GM23248 (cell line): ENCODE results near the gene SNX11.

Experiments
- EZH2 ChIP-seq: fragments of 200-600 bp; sonication (generic); IDR thresholded peaks from 2 replicates; pipeline ENCODE4 v1.6.1; 2018; ENCODE audit warnings: antibody characterized with exemption, mild to moderate bottlenecking; ENCODE audit not compliant: insufficient read depth, poor library complexity, severe bottlenecking
- EZH2phosphoT487 ChIP-seq: fragments of 200-600 bp; sonication (generic); IDR thresholded peaks from 2 replicates; pipeline ENCODE4 v1.6.1; 2018; ENCODE audit warnings: antibody characterized with exemption, moderate library complexity, mild to moderate bottlenecking, low read depth; ENCODE audit not compliant: insufficient read depth

- TF ChIP-seq EZH2 (no peak), EZH2phosphoT487 (no peak)
Measured at GRCh38 chr17:48160177-48161081, 52.9 kb downstream of the SNX11 start.
